ENCODE results near the gene FAM135A. TPM values are rescaled to one million over a fixed set of nuclear protein-coding genes. Genes with fewer than 3 reads are reported as not detected.
"Not testable (repeated sequence)": the region's sequence is repeated elsewhere in the genome, so short reads cannot be mapped to it uniquely, and the experiment has no call there.

The FAM135A gene
- total RNA-seq, 1 donor: 18.6 TPM

- DNase-seq (ENCODE audit: low read depth in 2 of 3, low spot score in 2 of 3): no peak
Observed at GRCh38 chr6:70601014-70601413, 187.7 kb downstream of the FAM135A start.

GRCh38 chr6:70604254-70604653, 190.9 kb downstream of the FAM135A start:
- DNase-seq (ENCODE audit: low read depth in 2 of 3, low spot score in 2 of 3): no peak

- DNase-seq (ENCODE audit: low read depth in 2 of 3, low spot score in 2 of 3): not testable (repeated sequence)
Observed at GRCh38 chr6:70607371-70607770, 194.1 kb downstream of the FAM135A start.

GRCh38 chr6:70609181-70609580, 195.9 kb downstream of the FAM135A start:
- DNase-seq (ENCODE audit: low read depth in 2 of 3, low spot score in 2 of 3): not testable (repeated sequence)

Small RNA genes within 50 kb of the gene (small RNA-seq; reads per million reads assigned to genes)
- gene RNU7-48P: not detected

Other genes with a start within 250 kb of the FAM135A start
- gene COL9A1, start 110.4 kb upstream of the FAM135A start, total RNA-seq: not detected
- gene SDHAF4, start 153.4 kb downstream of the FAM135A start, total RNA-seq: 2.4 TPM